Activated CD4-positive, alpha-beta T cell treated with anti-CD3 and anti-CD28 coated beads, Interleukin-2, Interleukin-6, amounts not matched to agents 100 ng/mL and 50 ng/mL, durations not matched to agents 16 hours and 8 hours (primary cell): ENCODE results near the gene NKRF.
"Not testable (repeated sequence)": the region's sequence is repeated elsewhere in the genome, so short reads cannot be mapped to it uniquely, and the experiment has no call there.

Source experiments
- DNase-seq: peaks from one replicate; pipeline ENCODE4 v3.0.0-alpha.2; 2020

The NKRF gene

GRCh38 chrX:119606280-119607017 lies at the start of gene NKRF:
NKRF (minus strand) TSS chrX:119606424.
- peak; percentile 91 for DNase-seq

- peak; percentile 72 for DNase-seq
These were observed 48.9 kb upstream of the NKRF start for GRCh38 chrX:119655125-119655524.

GRCh38 chrX:119654112-119654531 lies 47.9 kb upstream of the NKRF start:
- no peak for DNase-seq

DNA sequence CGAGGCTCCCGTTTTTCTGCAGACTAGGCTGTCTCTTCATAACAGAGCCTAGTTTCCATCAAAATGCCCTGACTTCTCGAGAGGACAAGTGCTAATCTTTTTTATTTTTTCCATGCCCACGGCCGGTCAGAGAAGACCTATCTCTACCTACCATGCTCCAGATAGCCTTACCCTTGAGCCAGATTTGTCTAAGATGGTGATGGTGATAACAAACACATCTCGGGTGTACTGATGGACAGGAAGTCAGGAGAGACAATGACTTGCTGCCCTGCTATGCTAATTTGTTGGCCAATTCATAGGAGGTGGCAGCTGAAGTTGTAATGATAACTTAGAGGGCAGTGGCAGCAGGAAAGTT lies 42.2 kb upstream of the NKRF start:
- no peak for DNase-seq

DNA sequence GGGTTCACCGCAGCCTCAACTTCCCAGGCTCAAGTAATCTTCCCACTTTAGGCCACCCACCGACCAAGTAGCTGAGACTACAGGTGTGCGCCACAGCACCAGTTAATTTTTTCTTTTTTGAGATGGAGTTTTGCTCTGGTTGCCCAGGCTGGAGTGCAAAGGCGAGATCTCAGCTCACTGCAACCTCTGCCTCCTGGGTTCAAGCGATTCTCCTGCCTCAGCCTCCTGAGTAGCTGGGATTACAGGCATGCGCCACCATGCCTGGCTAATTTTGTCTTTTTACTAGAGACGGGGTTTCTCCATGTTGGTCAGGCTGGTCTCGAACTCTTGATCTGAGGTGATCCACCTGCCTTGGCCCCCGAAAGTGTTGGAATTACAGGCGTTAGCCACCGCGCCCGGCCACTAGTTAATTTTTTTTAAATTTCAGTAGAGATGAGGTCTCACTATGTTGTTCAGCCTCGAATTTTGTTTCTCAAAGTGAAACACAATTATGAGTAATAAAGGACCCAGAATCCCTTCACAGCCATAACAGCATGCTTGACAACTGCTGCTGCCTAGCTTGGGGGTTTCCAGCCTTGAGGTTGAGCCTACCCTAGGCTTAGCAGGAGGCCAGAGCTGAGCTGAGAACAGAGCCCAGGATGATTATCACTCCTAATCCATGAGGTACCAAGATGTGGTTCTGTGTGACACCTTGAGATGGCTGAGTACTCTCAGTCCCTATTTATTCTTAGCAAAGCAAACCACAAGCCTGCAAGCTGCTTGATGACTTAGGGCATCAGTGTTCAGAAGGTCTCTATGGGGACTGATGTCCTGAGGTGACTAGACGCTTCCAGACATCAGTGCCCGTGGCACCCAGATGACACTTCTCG lies 41.6 kb upstream of the NKRF start:
- peak; percentile 96 for DNase-seq

GRCh38 chrX:119647089-119647488 lies 40.9 kb upstream of the NKRF start:
- DNase-seq = no peak

DNA sequence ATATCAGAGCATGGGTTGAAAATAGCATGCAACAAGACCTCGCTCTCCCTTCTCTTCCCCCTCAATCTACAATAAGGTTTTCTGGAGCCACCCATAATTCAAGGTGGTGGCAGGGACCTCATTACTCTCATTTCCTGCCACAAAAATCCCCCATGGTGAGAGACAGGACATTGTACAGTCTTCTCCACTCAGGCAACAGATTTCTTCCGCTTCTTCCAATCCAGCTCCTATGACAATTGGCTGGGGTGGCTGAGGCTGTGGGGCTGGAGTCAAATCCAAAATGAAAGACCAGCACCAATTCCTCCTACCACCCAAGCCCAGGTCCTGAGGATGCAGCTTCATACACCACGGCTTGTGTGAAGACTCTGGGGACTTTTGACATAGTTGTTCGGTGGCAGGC lies 40.3 kb upstream of the NKRF start:
- DNase-seq = peak; percentile 32

GRCh38 chrX:119643696-119644095 lies 37.5 kb upstream of the NKRF start:
- DNase-seq = no peak

DNA sequence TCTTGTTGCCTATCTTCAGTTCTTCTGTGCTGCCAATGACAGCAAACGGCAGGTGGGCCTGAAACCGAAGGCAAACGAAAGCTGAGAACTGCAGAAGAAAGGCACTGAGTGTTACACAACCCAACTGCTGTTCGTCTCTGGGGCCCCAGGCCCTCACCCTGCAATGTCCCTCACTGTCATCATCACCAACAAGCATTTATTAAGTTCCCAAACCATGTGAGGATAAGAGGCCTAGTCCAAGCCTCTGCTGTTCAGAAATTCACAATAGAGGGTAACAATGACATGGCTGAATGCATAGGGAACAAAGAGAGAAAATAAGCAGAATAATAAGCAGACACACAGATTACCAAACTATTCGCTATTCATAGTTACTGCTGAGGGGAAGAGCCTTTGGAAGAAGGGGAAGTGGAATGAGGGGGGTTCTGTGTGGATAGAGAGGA lies 34.5 kb upstream of the NKRF start:
- DNase-seq = no peak

GRCh38 chrX:119638725-119639471 lies 32.7 kb upstream of the NKRF start:
- DNase-seq = no peak

GRCh38 chrX:119637421-119637820 lies 31.2 kb upstream of the NKRF start:
- not testable (repeated sequence) for DNase-seq

DNA sequence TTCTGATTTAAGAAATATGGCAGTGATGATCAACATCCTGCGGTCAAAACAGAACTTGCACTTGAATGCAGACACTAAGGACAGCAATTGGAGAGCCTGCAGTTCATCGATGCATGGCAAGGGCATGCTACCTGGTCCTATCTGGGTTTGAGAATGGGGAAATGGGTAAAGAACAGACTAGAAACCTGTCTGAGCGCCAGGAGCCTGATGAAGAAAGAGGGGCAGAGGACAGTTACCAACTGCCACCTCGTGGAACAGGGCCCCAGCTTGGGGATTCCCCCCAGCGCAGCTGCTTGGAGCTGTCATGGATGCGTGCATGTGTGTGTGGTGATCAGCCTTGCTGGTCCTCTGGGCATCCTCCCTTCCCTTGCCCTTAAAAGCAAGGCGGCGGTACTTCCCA lies 30.2 kb upstream of the NKRF start:
- DNase-seq = no peak

DNA sequence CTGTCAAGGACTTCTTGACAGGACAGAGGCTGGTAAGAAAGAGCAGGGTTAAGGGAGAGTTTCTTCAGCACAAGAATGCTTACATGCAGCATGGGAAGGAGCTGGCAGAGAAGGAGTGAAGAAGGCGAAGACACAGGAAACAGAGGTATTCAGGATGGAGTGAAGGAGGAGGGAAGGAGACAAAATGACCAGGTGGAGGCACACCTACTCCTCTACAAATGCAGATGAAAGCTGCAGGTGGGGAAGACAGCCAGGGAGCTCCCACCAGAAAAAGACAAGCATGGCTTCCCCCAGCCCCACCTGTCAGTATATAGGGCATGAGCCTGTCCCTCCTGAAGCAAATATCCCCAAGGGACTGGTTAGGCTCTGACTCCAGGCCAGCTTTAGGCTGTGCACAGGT lies 29.6 kb upstream of the NKRF start:
- DNase-seq = no peak

GRCh38 chrX:119635179-119635578 lies 29.0 kb upstream of the NKRF start:
- DNase-seq = no peak

DNA sequence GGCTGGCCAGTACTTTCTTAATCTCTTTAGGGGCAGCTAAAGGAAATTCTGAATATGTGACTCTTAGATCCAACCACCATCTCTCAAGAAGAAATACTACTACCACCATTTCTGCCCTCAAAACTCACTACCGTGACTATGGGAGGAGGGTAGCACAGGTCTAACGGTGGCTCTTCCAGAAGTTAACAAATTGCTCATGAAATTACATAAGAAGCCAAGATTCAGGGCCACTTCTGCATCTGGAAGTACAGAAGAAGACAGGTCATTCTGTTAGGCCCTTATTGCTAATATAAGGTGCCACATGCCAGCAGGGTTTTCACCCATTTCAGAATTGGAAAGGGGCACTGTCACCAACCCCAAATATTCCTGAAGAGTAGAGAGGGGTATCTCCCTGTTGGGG lies 19.6 kb upstream of the NKRF start:
- no peak for DNase-seq

- DNase-seq = no peak
These were observed 18.9 kb upstream of the NKRF start for GRCh38 chrX:119624951-119625668.

DNA sequence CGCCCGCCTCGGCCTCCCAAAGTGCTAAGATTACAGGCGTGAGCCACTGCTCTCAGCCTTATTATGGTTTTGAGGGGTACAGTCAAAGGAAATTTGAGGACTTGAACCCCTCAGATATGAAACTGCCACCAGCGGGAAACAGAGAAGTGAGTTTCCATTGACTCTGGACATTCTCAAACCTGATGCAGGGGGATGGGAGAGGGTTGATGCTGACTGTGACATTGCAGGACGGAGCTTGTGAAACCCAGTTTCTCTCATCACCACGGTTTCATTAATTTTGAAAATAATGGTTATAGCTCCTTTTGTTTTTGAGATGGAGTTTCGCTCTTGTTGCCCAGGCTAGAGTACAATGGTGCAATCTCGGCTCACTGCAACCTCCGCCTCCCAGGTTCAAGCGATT lies 18.2 kb upstream of the NKRF start:
- DNase-seq = no peak

DNA sequence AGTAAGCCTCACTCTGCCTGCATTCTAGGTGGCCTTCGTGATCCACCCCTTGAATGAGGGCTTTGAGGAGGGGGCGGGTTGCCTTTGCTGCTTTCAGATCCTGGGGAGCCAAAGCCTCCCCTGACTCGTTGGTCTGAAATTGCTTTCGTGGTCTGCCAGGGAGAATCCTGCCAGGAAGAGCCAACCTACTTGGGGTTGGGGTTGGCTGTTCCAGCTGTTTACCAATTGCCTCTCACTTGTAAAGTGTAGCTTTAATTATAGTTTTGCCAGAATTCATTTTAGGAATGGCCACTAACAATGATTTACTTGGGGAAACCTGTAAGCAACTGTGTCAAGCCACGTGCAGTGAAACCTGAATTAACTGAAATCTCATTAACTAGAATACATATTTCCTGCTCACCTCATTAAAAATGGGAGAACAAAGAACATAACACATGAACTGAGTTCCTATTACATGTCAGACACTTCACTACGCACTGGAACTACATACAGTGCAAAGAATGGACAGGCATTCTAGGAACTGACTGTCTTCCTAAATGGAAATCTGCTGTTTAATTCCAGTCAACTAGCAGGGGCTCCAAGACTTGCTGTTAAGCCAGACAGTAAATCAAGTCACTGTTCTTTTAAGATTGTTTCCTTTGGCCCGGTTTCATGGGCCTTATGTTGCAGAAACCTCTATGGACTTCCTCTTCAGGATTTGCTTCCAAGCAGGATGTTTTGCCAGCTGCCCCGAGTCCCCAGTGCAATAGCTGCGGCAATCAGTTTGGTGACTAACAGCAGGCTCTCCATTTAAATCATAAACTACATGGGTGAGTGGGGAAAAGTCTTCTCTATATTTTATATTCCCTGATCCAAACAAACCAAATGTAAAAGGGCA lies 16.4 kb upstream of the NKRF start:
- DNase-seq = no peak

DNA sequence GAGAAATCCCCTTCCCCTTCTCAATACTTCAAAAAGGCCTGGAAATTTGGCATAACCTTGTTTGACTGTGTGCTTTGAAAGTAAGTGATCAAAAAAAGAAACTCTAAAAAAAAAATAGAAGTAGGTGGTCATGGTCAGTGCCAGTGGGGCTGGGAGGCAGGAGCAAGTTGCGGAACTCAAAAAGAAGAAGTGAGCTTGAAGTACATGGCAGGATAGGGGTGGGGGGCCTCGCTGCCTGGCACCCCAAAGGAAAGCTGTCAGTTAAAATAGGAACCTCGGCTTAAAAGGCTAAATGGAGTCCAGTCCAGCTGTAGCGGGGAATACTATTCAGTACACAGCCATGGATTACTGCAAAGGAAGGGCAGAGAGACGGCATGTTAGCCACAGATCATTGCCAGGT lies 12.2 kb upstream of the NKRF start:
- no peak for DNase-seq

DNA sequence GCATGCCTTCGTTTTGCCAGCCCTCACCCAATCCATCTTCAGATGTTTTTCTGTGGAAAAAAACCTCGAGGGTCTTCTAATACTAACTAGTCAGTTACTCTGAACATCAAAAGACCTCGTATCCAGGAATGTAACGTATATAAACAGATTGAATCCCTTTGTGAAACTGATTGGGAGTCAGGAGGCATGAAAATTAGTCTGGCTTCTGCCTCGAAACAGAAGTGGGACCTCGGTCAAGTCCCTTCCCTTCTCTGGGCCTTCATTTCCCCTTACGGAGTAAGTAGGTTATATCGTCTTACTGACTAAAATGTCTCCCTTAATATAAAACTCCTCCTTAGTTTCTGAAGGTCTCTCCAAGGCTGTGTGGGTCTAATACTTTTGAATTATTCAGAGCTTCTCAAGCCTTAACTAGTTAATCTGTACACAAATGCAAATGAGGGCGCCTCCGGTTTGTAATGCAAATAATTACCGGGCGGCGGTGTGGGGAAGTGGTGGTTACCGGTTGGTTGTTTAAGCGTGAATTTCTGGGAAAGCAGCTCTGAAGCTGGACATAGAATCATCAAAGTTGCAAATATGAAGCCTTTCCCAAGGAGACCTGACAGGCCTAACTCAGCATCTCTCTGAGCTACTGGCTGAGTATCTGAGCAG lies 11.4 kb upstream of the NKRF start:
- DNase-seq = no peak

DNA sequence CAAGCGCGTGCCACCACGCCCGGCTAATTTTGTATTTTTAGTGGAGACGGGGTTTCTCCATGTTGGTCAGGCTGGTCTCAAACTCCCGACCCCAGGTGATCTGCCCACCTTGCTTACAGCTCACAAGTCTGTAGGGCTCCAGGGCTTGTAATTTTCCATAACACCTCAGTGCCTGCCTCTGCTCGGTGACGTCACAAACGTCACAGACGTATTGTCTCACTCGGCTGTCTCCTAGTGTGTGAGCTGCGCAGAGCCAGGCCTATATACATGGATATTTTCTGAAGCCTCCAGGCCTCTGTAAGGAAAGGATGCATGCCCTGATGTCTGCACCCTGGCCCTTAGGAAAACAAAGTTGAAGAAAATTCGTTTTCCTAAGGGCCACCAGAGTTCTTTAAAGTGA lies 8.6 kb upstream of the NKRF start:
- DNase-seq = no peak
